Smooth muscle cell (in vitro differentiated cells): Measurements from ENCODE around the gene EMC7. TPM values are rescaled to one million over a fixed set of nuclear protein-coding genes. Genes with fewer than 3 reads are reported as not detected.

Experiments
- DNase-seq: peaks from one replicate; lab custom pipeline; 2025; ENCODE audit not compliant: unreplicated experiment; lab: John Stamatoyannopoulos, UW
- H2AFZ ChIP-seq: fragments of 200-600 bp; sonication (generic); 2 replicates; pipeline ENCODE4 v1.6.0; 2016; ENCODE audit warnings: antibody characterized with exemption, low read depth, mild to moderate bottlenecking
- H3F3A ChIP-seq: fragments of 200-600 bp; sonication (generic); 2 replicates; pipeline ENCODE4 v1.6.0; 2017; ENCODE audit warnings: antibody characterized with exemption, low read depth
- H3K27ac ChIP-seq: fragments of 200-600 bp; sonication (generic); 2 replicates; pipeline ENCODE4 v1.5.1; 2016; ENCODE audit warnings: low read depth, mild to moderate bottlenecking
- H3K27me3 ChIP-seq: fragments of 200-600 bp; sonication (generic); 2 replicates; pipeline ENCODE4 v1.6.1; 2016; ENCODE audit warnings: low read depth, mild to moderate bottlenecking
- H3K36me3 ChIP-seq: fragments of 200-600 bp; sonication (generic); 2 replicates; pipeline ENCODE4 v1.5.1; 2016; ENCODE audit warnings: low read depth
- H3K4me1 ChIP-seq: fragments of 200-600 bp; sonication (generic); 2 replicates; pipeline ENCODE4 v1.5.1; 2016; ENCODE audit warnings: low read depth
- H3K4me2 ChIP-seq: fragments of 200-600 bp; sonication (generic); 2 replicates; pipeline ENCODE4 v1.6.0; 2016; ENCODE audit warnings: mild to moderate bottlenecking
- H3K4me3 ChIP-seq: fragments of 200-600 bp; sonication (generic); 2 replicates; pipeline ENCODE4 v1.5.1; 2016; ENCODE audit warnings: mild to moderate bottlenecking
- H3K79me2 ChIP-seq: fragments of 200-600 bp; sonication (generic); 2 replicates; pipeline ENCODE4 v1.6.0; 2016; ENCODE audit warnings: low read depth, mild to moderate bottlenecking
- H3K9ac ChIP-seq: fragments of 200-600 bp; sonication (generic); 2 replicates; pipeline ENCODE4 v1.6.0; 2016; ENCODE audit warnings: low read depth
- H3K9me3 ChIP-seq: fragments of 200-600 bp; sonication (generic); replicated peaks from 2 replicates; pipeline ENCODE4 v1.5.1; 2016; ENCODE audit warnings: low read depth
- H4K20me1 ChIP-seq: fragments of 200-600 bp; sonication (generic); 2 replicates; pipeline ENCODE4 v1.6.0; 2016; ENCODE audit warnings: low read depth
- CTCF ChIP-seq: fragments of 200-600 bp; sonication (generic); IDR thresholded peaks from 2 replicates; pipeline ENCODE4 v1.5.1; 2017; ENCODE audit warnings: borderline replicate concordance, mild to moderate bottlenecking, antibody characterized with exemption; ENCODE audit not compliant: insufficient read depth, poor library complexity, severe bottlenecking
- WGBS: methylation state at CpG from one replicate; pipeline ENCODE4 v1.1.7; 2016; ENCODE audit warnings: low lambda C conversion rate; 5-methylcytosine and 5-hydroxymethylcytosine counted together
- polyA plus RNA-seq: library from polyadenylated mRNA; unstranded; fragments of >200 nt; fragmentation: Nextera tagmentation; extraction: Ambion mirVana; gene quantifications from 2 replicates; pipeline ENCODE4 v1.2.1, GENCODE V29; 2016
- total RNA-seq: library from RNA; depleted of rRNA; stranded (reverse); fragments of >200 nt; gene quantifications from 2 replicates; pipeline ENCODE4 v1.2.3, GENCODE V29; 2014

The EMC7 gene
- total and polyA plus RNA-seq, 2 experiments from 2014 or later = 84.2 to 218 TPM

DNA sequence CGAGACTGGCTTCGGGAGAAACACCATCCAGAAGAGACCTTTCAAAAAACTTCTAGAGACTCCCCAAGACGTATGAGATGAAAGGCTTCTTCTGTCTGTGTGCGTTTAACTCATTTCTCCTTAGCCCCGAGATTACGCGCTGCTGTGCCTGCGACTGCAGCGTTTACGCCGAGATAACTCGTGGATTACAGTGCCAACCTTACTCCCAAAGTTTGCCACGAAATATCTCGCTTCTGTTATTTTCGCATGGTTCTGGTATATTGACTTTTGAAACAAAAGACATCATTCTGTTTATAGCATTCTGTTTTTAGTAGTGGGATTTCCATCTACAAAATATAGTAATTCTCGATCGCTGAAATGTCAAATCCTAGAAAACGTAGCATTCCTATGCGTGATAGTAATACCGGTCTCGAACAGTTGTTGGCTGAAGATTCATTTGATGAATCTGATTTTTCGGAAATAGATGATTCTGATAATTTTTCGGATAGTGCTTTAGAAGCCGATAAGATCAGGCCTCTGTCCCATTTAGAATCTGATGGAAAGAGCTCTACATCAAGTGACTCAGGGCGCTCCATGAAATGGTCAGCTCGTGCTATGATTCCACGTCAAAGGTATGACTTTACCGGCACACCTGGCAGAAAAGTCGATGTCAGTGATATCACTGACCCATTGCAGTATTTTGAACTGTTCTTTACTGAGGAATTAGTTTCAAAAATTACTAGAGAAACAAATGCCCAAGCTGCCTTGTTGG, 688 bp upstream of the EMC7 start:
- H2AFZ ChIP-seq = peak overlapping the region; percentile 90
- H3K79me2 ChIP-seq = peaks cover 41% of the 10 kb centered on the region
- peak overlapping the region; percentile 83 for H3K9ac ChIP-seq
- H3F3A ChIP-seq = no peaks in the 10 kb centered on the region
- H4K20me1 ChIP-seq = no peaks in the 10 kb centered on the region
- H3K27me3 ChIP-seq = no peaks in the 10 kb centered on the region
- WGBS = 32% methylated on average over 29 of the region's 29 CpGs
- H3K36me3 ChIP-seq = no peaks in the 10 kb centered on the region
- H3K4me3 ChIP-seq = peak overlapping the region; percentile 83
- H3K9me3 ChIP-seq = no peaks in the 10 kb centered on the region
- H3K27ac ChIP-seq = peak overlapping the region; percentile 89
- H3K4me1 ChIP-seq = peaks cover 10% of the 10 kb centered on the region
- no peak for TF ChIP-seq CTCF
- H3K4me2 ChIP-seq = peak overlapping the region; percentile 86
- DNase-seq = no peak

GRCh38 chr15:34099914-34100313, 1.7 kb downstream of the EMC7 start:
- Histone ChIP-seq H3K79me2 (peaks cover 59% of the 10 kb centered on the region), H3K4me1 (peaks cover 10% of the 10 kb centered on the region), H3K9ac (no peak overlapping the region)

DNA sequence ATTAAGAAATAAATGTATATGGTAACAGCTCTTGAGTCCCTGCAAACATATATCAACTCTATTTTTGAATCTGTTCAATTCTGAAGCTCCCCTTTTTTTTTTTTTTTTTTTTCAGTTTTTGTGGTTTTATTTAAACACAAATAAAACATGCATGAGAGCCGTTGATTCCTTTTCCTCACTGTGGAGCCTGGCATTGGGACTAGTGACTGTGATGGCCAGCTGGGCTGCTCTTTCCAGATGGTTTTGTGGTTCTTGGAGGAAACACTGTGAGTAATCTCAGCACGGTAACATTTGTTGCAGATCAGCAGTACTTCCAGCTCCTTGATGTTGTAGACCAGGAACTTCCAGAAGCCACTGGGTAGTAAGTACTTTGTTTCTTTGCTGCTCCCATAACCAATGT, 15.9 kb downstream of the EMC7 start:
- peaks cover 8% of the 10 kb centered on the region for H4K20me1 ChIP-seq
- H3K9me3 ChIP-seq = no peaks in the 10 kb centered on the region
- H3K4me1 ChIP-seq = no peaks in the 10 kb centered on the region
- no peaks in the 10 kb centered on the region for H3K79me2 ChIP-seq
- no peak overlapping the region for H2AFZ ChIP-seq
- peaks cover 3% of the 10 kb centered on the region for H3F3A ChIP-seq
- DNase-seq = no peak
- no peak overlapping the region for H3K4me2 ChIP-seq
- TF ChIP-seq CTCF = no peak
- no peak overlapping the region for H3K4me3 ChIP-seq
- no peaks in the 10 kb centered on the region for H3K27me3 ChIP-seq
- no peak overlapping the region for H3K27ac ChIP-seq
- no peak overlapping the region for H3K9ac ChIP-seq
- whole genome bisulfite sequencing = 87% methylated on average over 2 of the region's 2 CpGs
- peaks cover 8% of the 10 kb centered on the region for H3K36me3 ChIP-seq

More at GRCh38 chr15:34099914-34100313, 1.7 kb downstream of the EMC7 start:
- H2AFZ ChIP-seq = no peak overlapping the region
- no peaks in the 10 kb centered on the region for H3K36me3 ChIP-seq
- H3K27ac ChIP-seq = no peak overlapping the region
- H4K20me1 ChIP-seq = peaks cover 9% of the 10 kb centered on the region
- H3K27me3 ChIP-seq = no peaks in the 10 kb centered on the region
- TF ChIP-seq CTCF = no peak
- 98% methylated on average over 5 of the region's 5 CpGs for WGBS
- H3K4me2 ChIP-seq = peak overlapping the region; percentile 87
- H3K9me3 ChIP-seq = no peaks in the 10 kb centered on the region
- H3K4me3 ChIP-seq = peak overlapping the region; percentile 83
- no peaks in the 10 kb centered on the region for H3F3A ChIP-seq
- DNase-seq = no peak

DNA sequence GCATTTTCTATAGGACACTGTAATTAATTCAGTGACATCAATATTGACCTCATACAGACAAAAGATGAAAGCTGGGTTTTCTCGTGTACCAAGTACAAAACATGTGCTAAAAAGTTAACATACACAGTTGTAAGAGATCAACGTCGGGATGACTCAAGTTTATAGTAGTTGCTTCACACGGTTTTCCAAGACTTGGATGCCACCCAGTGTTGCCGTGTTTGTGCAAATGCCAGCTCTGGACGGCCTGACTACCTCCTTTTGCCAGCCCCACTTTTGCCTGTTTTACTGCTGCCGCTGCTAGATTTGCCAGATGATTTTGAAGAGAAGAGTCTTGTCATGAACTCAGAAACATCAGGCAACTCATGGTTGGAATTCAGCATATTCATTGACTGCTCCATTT, 17.6 kb downstream of the EMC7 start:
- Histone ChIP-seq H3K79me2 (no peaks in the 10 kb centered on the region), H4K20me1 (no peaks in the 10 kb centered on the region), H3K27ac (no peak overlapping the region), H3F3A (peaks cover 3% of the 10 kb centered on the region), H3K27me3 (no peaks in the 10 kb centered on the region), H2AFZ (no peak overlapping the region), H3K4me2 (no peak overlapping the region), H3K36me3 (peaks cover 8% of the 10 kb centered on the region), H3K9ac (no peak overlapping the region), H3K4me1 (no peaks in the 10 kb centered on the region), H3K9me3 (no peaks in the 10 kb centered on the region), H3K4me3 (no peak overlapping the region)
- 95% methylated on average over 7 of the region's 7 CpGs for WGBS
- no peak for DNase-seq
- TF ChIP-seq CTCF = no peak
